Liver (tissue), 9 donors: Measurements from ENCODE around the gene ANKRD45. TPM values are rescaled to one million over a fixed set of nuclear protein-coding genes. Genes with fewer than 3 reads are reported as not detected.
"Not testable (repeated sequence)": the region's sequence is repeated elsewhere in the genome, so short reads cannot be mapped to it uniquely, and the experiment has no call there.

Experiments
- DNase-seq: peaks from one replicate; pipeline ENCODE4 v3.0.0-alpha.2; 2017; ENCODE audit warnings: low spot score
- H3K27ac ChIP-seq, 2 donors: one replicate each; pipeline ENCODE4 v1.7.0; 2013; ENCODE audit warnings: inconsistent platforms in 2 of 2, low read length in 2 of 2, control low read depth in 1 of 2, low read depth in 1 of 2, mild to moderate bottlenecking in 1 of 2
- H3K27me3 ChIP-seq, 4 donors: one replicate each; pipeline versions ENCODE4 v1.6.1 to v1.7.0; 2013; ENCODE audit warnings: low read length in 3 of 4, inconsistent platforms in 1 of 4, mild to moderate bottlenecking in 1 of 4, moderate library complexity in 1 of 4; ENCODE audit not compliant: control insufficient read depth in 4 of 4, insufficient read depth in 4 of 4
- H3K36me3 ChIP-seq, 4 donors: one replicate each; pipeline versions ENCODE4 v1.6.1 to v1.7.0; 2013; ENCODE audit warnings: low read length in 3 of 4, mild to moderate bottlenecking in 3 of 4, low read depth in 1 of 4, moderate library complexity in 1 of 4; ENCODE audit not compliant: control insufficient read depth in 4 of 4, insufficient read depth in 3 of 4
- H3K4me1 ChIP-seq, 4 donors: one replicate each; pipeline versions ENCODE4 v1.6.1 to v1.7.0; 2013; ENCODE audit warnings: low read length in 3 of 4, mild to moderate bottlenecking in 3 of 4, moderate library complexity in 1 of 4; ENCODE audit not compliant: control insufficient read depth in 4 of 4, insufficient read depth in 4 of 4
- H3K4me3 ChIP-seq, 3 donors: one replicate each; pipeline versions ENCODE4 v1.6.1 to v1.7.0; 2013; ENCODE audit warnings: low read length in 3 of 3, control low read depth in 1 of 3, low read depth in 1 of 3, mild to moderate bottlenecking in 1 of 3
- H3K9ac ChIP-seq, 2 donors: one replicate each; pipeline ENCODE4 v1.7.0; 2013; ENCODE audit warnings: low read length in 2 of 2, mild to moderate bottlenecking in 2 of 2, moderate library complexity in 2 of 2, control low read depth in 1 of 2, low read depth in 1 of 2
- H3K9me3 ChIP-seq, 4 donors: one replicate each; pipeline versions ENCODE4 v1.6.1 to v1.7.0; 2013; ENCODE audit warnings: low read length in 3 of 4; ENCODE audit not compliant: control insufficient read depth in 4 of 4
- EGR1 ChIP-seq, 2 donors: IDR thresholded peaks; 2 replicates each; pipeline ENCODE4 v1.6.1; 2016 to 2018; ENCODE audit warnings: antibody characterized with exemption in 2 of 2, low read depth in 2 of 2
- FOXA1 ChIP-seq: IDR thresholded peaks from 2 replicates; pipeline ENCODE4 v1.6.1; 2016; ENCODE audit warnings: antibody characterized with exemption
- FOXA2 ChIP-seq: IDR thresholded peaks from 2 replicates; pipeline ENCODE4 v1.6.1; 2016; ENCODE audit warnings: antibody characterized with exemption
- GABPA ChIP-seq, 2 donors: IDR thresholded peaks in 1 of 2; conservative IDR thresholded peaks in 1 of 2; 2 replicates each; pipeline ENCODE4 v1.6.1; 2016; ENCODE audit warnings: antibody characterized with exemption in 2 of 2, mild to moderate bottlenecking in 1 of 2, moderate library complexity in 1 of 2
- HNF4A ChIP-seq, 2 donors: conservative IDR thresholded peaks; 2 replicates each; pipeline ENCODE4 v1.6.1; 2016; ENCODE audit warnings: antibody characterized with exemption in 2 of 2, mild to moderate bottlenecking in 2 of 2
- HNF4G ChIP-seq: IDR thresholded peaks from 2 replicates; pipeline ENCODE4 v1.6.1; 2016; ENCODE audit warnings: antibody characterized with exemption
- JUND ChIP-seq, 2 donors: IDR thresholded peaks; 2 replicates each; pipeline ENCODE4 v1.6.1; 2016; ENCODE audit warnings: antibody characterized with exemption in 2 of 2
- NR2F2 ChIP-seq: IDR thresholded peaks from 2 replicates; pipeline ENCODE4 v1.6.1; 2016; ENCODE audit warnings: antibody characterized with exemption
- RAD21 ChIP-seq, 2 donors: IDR thresholded peaks; 2 replicates each; pipeline ENCODE4 v1.6.1; 2016; ENCODE audit warnings: antibody characterized with exemption in 2 of 2, mild to moderate bottlenecking in 2 of 2
- RXRA ChIP-seq, 2 donors: IDR thresholded peaks; 2 replicates each; pipeline ENCODE4 v1.6.1; 2017 to 2018; ENCODE audit warnings: antibody characterized with exemption in 2 of 2, mild to moderate bottlenecking in 1 of 2
- SP1 ChIP-seq: IDR thresholded peaks from 2 replicates; pipeline ENCODE4 v1.6.1; 2018; ENCODE audit warnings: antibody characterized with exemption, mild to moderate bottlenecking
- TAF1 ChIP-seq: conservative IDR thresholded peaks from 2 replicates; pipeline ENCODE4 v1.6.1; 2016; ENCODE audit warnings: antibody characterized with exemption, mild to moderate bottlenecking
- YY1 ChIP-seq: IDR thresholded peaks from 2 replicates; pipeline ENCODE4 v1.6.1; 2016; ENCODE audit warnings: antibody characterized with exemption, mild to moderate bottlenecking
- WGBS: extraction: QIAGEN DNeasy Blood & Tissue Kit; methylation state at CpG from one replicate; pipeline ENCODE4 v1.1.7; 2013; 5-methylcytosine and 5-hydroxymethylcytosine counted together
- polyA plus RNA-seq, 2 donors: library from polyadenylated mRNA; stranded (reverse) in 1 of 2; unstranded in 1 of 2; fragments of 200-250 nt in 1 of 2; fragments of >200 nt in 1 of 2; fragmentation: Nextera tagmentation in 1 of 2; extraction: Ambion mirVana in 1 of 2; gene quantifications; one replicate each; pipeline versions ENCODE4 v1.2.1 to v1.2.3, GENCODE V29; 2013 to 2015
- total RNA-seq, 2 donors: library from RNA; depleted of rRNA; stranded (reverse); fragments of >200 nt; gene quantifications; one replicate each; pipeline ENCODE4 v1.2.3, GENCODE V29; 2014
- TF ChIP-seq, protein P1 (sequence below): IDR thresholded peaks from 2 replicates; pipeline ENCODE4 v1.6.1; 2016; ENCODE audit warnings: antibody characterized with exemption, mild to moderate bottlenecking
- TF ChIP-seq, protein P2 (sequence below): IDR thresholded peaks from 2 replicates; pipeline ENCODE4 v1.6.1; 2016; ENCODE audit warnings: antibody characterized with exemption
- TF ChIP-seq, protein P3 (sequence below): IDR thresholded peaks from 2 replicates; pipeline ENCODE4 v1.6.1; 2016; ENCODE audit warnings: antibody characterized with exemption
- TF ChIP-seq, protein P4 (sequence below): IDR thresholded peaks from 2 replicates; pipeline ENCODE4 v1.6.1; 2016; ENCODE audit warnings: antibody characterized with exemption
- TF ChIP-seq, protein P5 (sequence below): fragments of 150-350 bp; IDR thresholded peaks from 2 replicates; pipeline ENCODE4 v1.5.1; 2017; ENCODE audit warnings: improper control_type of control experiment, low read depth, low read length; ENCODE audit not compliant: missing input control
- donor health status: healthy.
- donor health status: healthy.
- donor health status: healthy.
- donor health status: healthy.
- donor health status: healthy.

Gene ANKRD45
- total and polyA plus RNA-seq, 4 donors, result not detected

DNA sequence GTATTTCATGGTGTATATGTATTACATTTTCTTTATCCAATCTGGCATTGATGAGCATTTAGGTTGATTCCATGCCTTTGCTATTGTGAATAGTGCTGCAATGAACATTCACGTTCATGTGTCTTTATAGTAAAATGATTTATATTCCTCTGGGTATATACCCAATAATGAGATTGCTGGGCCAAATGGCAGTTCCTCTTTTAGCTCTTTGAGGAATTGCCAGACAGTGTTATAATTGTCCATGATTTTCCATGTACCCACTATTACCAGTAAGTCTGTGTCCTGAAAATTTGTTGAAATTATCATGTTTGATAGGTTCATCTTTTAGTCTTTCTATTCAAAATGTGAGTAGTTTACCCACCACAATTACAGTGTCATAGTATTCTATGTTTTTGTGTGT lies 101.2 kb downstream of the ANKRD45 start (continued):
- TF ChIP-seq GABPA (IDR thresholded peaks at IDR 0.05 in 1 of 2, conservative IDR thresholded peaks at IDR 0.05 in 1 of 2), result no peak
- no peak for TF ChIP-seq JUND (IDR thresholded peaks at IDR 0.05)
- no peak for TF ChIP-seq FOXA1
- TF ChIP-seq HNF4A (conservative IDR thresholded peaks at IDR 0.05), result no peak
- TF ChIP-seq NR2F2, result no peak

DNA sequence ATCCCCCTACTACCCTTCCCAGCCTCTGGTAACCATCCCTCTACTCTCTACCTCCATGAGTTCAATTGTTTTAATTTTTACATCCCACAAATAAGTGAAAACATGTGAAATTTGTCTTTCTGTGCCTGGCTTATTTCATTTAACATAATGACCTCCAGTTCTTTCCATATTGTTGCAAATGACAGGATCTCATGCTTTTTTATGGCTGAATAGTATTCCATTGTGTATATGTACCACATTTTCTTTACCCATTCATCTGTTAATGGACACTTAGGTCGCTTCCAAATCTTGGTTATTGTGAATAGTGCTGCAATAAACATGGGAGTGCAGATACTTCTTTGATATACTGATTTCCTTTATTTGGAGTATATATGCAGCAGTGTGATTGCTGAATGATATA lies 105.8 kb downstream of the ANKRD45 start:
- H3K4me3 ChIP-seq, H3K36me3 ChIP-seq, H3K9ac ChIP-seq, DNase-seq, H3K9me3 ChIP-seq, H3K27me3 ChIP-seq, H3K27ac ChIP-seq, H3K4me1 ChIP-seq: not testable (repeated sequence)
- 72% methylated on average over 1 of the region's 1 CpG for WGBS

DNA sequence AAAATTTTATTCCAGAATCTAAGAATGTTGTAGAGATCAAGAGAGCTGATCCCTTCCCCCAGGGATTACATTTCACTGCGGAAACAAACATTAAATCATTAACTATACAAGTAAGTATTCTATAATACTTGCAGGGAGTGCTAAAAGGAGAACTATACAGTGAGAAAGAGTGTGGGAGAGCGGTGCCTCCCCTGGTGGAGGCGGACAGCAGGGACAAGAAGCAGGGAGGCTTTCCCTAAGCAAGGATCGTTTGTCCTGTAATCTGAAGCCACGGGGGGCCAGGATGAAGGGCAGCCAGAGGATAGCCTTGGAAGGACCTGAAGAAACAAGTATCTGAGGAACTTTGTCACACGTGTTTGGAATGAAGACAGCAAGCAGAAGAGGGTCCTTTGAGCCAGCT lies 106.8 kb downstream of the ANKRD45 start:
- WGBS, result 67% methylated on average over 6 of the region's 6 CpGs
- no peak overlapping the region for H3K9ac ChIP-seq
- H3K27me3 ChIP-seq, result no peaks in the 10 kb centered on the region
- H3K4me1 ChIP-seq, result no peaks in the 10 kb centered on the region
- H3K4me3 ChIP-seq, result no peak overlapping the region
- no peak overlapping the region for H3K27ac ChIP-seq
- no peaks in the 10 kb centered on the region for H3K36me3 ChIP-seq
- DNase-seq, result no peak
- H3K9me3 ChIP-seq, result peaks cover 0 to 6% (median 0%) of the 10 kb centered on the region in 4 donors
- TF ChIP-seq, protein P1, sequence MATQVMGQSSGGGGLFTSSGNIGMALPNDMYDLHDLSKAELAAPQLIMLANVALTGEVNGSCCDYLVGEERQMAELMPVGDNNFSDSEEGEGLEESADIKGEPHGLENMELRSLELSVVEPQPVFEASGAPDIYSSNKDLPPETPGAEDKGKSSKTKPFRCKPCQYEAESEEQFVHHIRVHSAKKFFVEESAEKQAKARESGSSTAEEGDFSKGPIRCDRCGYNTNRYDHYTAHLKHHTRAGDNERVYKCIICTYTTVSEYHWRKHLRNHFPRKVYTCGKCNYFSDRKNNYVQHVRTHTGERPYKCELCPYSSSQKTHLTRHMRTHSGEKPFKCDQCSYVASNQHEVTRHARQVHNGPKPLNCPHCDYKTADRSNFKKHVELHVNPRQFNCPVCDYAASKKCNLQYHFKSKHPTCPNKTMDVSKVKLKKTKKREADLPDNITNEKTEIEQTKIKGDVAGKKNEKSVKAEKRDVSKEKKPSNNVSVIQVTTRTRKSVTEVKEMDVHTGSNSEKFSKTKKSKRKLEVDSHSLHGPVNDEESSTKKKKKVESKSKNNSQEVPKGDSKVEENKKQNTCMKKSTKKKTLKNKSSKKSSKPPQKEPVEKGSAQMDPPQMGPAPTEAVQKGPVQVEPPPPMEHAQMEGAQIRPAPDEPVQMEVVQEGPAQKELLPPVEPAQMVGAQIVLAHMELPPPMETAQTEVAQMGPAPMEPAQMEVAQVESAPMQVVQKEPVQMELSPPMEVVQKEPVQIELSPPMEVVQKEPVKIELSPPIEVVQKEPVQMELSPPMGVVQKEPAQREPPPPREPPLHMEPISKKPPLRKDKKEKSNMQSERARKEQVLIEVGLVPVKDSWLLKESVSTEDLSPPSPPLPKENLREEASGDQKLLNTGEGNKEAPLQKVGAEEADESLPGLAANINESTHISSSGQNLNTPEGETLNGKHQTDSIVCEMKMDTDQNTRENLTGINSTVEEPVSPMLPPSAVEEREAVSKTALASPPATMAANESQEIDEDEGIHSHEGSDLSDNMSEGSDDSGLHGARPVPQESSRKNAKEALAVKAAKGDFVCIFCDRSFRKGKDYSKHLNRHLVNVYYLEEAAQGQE, result no peak
- TF ChIP-seq, protein P2, sequence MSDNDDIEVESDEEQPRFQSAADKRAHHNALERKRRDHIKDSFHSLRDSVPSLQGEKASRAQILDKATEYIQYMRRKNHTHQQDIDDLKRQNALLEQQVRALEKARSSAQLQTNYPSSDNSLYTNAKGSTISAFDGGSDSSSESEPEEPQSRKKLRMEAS, result no peak
- TF ChIP-seq YY1 (no peak), EGR1 (IDR thresholded peaks at IDR 0.05; ENCODE audit: low read depth in 2 of 2) (no peak), RXRA (IDR thresholded peaks at IDR 0.05) (no peak), TAF1 (no peak), RAD21 (IDR thresholded peaks at IDR 0.05) (no peak), HNF4G (no peak), FOXA2 (no peak), GABPA (IDR thresholded peaks at IDR 0.05 in 1 of 2, conservative IDR thresholded peaks at IDR 0.05 in 1 of 2) (no peak)
- TF ChIP-seq, protein P3, sequence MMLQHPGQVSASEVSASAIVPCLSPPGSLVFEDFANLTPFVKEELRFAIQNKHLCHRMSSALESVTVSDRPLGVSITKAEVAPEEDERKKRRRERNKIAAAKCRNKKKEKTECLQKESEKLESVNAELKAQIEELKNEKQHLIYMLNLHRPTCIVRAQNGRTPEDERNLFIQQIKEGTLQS, result no peak

DNA sequence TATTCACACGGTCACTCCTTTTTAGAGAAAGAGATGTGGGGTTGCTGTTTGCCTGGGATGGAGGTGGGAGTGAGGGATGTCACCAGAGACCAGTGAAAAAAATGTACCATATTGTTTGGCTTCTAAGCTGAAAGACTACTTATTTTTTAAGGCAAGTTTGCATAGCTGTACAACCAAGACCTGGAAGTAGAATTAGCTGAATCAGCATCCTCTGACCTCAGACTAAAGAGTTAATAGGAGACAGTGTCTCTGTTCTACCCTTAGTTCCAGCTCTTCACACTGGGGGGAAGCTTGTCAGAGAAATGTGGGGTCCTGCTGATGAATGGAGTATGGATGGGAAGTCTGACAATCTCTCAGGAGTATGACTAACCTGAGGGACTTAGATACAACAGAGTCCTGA lies 108.4 kb downstream of the ANKRD45 start:
- Histone ChIP-seq H3K36me3 (no peaks in the 10 kb centered on the region), H3K4me3 (no peak overlapping the region), H3K9me3 (no peaks in the 10 kb centered on the region), H3K9ac (no peak overlapping the region), H3K27ac (no peak overlapping the region), H3K27me3 (no peaks in the 10 kb centered on the region), H3K4me1 (no peaks in the 10 kb centered on the region)
- TF ChIP-seq SP1 (no peak), HNF4A (conservative IDR thresholded peaks at IDR 0.05) (no peak), YY1 (no peak), TAF1 (no peak), JUND (IDR thresholded peaks at IDR 0.05) (no peak), EGR1 (IDR thresholded peaks at IDR 0.05; ENCODE audit: low read depth in 2 of 2) (no peak), FOXA1 (no peak), RAD21 (IDR thresholded peaks at IDR 0.05) (no peak), NR2F2 (no peak)
- TF ChIP-seq, protein P3, result no peak
- TF ChIP-seq, protein P4, sequence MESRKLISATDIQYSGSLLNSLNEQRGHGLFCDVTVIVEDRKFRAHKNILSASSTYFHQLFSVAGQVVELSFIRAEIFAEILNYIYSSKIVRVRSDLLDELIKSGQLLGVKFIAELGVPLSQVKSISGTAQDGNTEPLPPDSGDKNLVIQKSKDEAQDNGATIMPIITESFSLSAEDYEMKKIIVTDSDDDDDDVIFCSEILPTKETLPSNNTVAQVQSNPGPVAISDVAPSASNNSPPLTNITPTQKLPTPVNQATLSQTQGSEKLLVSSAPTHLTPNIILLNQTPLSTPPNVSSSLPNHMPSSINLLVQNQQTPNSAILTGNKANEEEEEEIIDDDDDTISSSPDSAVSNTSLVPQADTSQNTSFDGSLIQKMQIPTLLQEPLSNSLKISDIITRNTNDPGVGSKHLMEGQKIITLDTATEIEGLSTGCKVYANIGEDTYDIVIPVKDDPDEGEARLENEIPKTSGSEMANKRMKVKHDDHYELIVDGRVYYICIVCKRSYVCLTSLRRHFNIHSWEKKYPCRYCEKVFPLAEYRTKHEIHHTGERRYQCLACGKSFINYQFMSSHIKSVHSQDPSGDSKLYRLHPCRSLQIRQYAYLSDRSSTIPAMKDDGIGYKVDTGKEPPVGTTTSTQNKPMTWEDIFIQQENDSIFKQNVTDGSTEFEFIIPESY, result no peak
- TF ChIP-seq, protein P5, sequence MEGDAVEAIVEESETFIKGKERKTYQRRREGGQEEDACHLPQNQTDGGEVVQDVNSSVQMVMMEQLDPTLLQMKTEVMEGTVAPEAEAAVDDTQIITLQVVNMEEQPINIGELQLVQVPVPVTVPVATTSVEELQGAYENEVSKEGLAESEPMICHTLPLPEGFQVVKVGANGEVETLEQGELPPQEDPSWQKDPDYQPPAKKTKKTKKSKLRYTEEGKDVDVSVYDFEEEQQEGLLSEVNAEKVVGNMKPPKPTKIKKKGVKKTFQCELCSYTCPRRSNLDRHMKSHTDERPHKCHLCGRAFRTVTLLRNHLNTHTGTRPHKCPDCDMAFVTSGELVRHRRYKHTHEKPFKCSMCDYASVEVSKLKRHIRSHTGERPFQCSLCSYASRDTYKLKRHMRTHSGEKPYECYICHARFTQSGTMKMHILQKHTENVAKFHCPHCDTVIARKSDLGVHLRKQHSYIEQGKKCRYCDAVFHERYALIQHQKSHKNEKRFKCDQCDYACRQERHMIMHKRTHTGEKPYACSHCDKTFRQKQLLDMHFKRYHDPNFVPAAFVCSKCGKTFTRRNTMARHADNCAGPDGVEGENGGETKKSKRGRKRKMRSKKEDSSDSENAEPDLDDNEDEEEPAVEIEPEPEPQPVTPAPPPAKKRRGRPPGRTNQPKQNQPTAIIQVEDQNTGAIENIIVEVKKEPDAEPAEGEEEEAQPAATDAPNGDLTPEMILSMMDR, result no peak
- WGBS, result 70% methylated on average over 1 of the region's 1 CpG
- no peak for DNase-seq
